HepG2 (cell line): ENCODE measurements around the gene DPYD. TPM values are rescaled to one million over a fixed set of nuclear protein-coding genes. Genes with fewer than 3 reads are reported as not detected.

Experiments
- ATAC-seq: fragments of 200-7000 bp; cut with Tn5 transposase; 3 replicates; pipeline ENCODE4 v1.9.1; 2020; ENCODE audit warnings: mild to moderate bottlenecking, moderate library complexity
- BruUV-seq: library from RNA; stranded (reverse); fragments of 400-500 nt; replicated peaks from 2 replicates; lab custom pipeline; 2021; lab: Mats Ljungman, UMichigan
- CTCF ChIA-PET: fragments of 300-600 bp; formaldehyde crosslinking; extraction: SDS; loops from one replicate; lab custom pipeline; 2021; ENCODE audit warnings: low total read pairs, inconsistent platforms, low intra/inter-chr PET ratio; lab: Yijun Ruan, JAX
- POLR2A ChIA-PET: fragments of 350-600 bp; sonication (Branson Sonifier 250); formaldehyde crosslinking; loops from one replicate; lab custom pipeline; 2020; ENCODE audit warnings: antibody characterized with exemption, inconsistent platforms; lab: Yijun Ruan, JAX
- DNase-seq: peaks from one replicate; pipeline ENCODE4 v3.0.0-alpha.2; 2015; ENCODE audit warnings: low spot score
- FAIRE-seq: peaks from 3 replicates; lab custom pipeline; 2011; peaks lifted over from hg19 to GRCh38; lab: Jason Lieb, UNC
- H2AFZ ChIP-seq: one replicate; pipeline ENCODE4 v1.6.1; 2011; ENCODE audit warnings: low read length, inconsistent platforms
- H3K27ac ChIP-seq: fragments of 300-600 bp; 3 replicates; pipeline ENCODE4 v1.8.0; 2011; ENCODE audit warnings: mixed run types, mild to moderate bottlenecking, mixed read lengths, low read length, inconsistent platforms; ENCODE audit not compliant: insufficient read depth; ENCODE audit errors: extremely low read length
- H3K27me3 ChIP-seq, 2 experiments: fragments of 200-600 bp in 1 of 2; 2 replicates in 1 of 2; 3 replicates in 1 of 2; pipeline versions ENCODE4 v1.6.0 to v1.8.0; 2011; ENCODE audit warnings: low read length in 2 of 2, mild to moderate bottlenecking in 2 of 2, moderate library complexity in 2 of 2, inconsistent platforms in 1 of 2; ENCODE audit not compliant: insufficient read depth in 2 of 2, control insufficient read depth in 1 of 2
- H3K36me3 ChIP-seq, 2 experiments: fragments of 200-600 bp in 1 of 2; replicated peaks in 1 of 2; 2 replicates in 1 of 2; 3 replicates in 1 of 2; pipeline versions ENCODE4 v1.5.1 to v1.8.0; 2011; ENCODE audit warnings: low read length in 2 of 2, inconsistent platforms in 1 of 2; ENCODE audit not compliant: insufficient read depth in 2 of 2, control insufficient read depth in 1 of 2
- H3K4me1 ChIP-seq: 2 replicates; pipeline ENCODE4 v1.5.1; 2012; ENCODE audit warnings: low read length, inconsistent platforms; ENCODE audit not compliant: insufficient read depth
- H3K4me2 ChIP-seq: 2 replicates; pipeline ENCODE4 v1.6.0; 2011; ENCODE audit warnings: low read depth, low read length, inconsistent platforms
- H3K4me3 ChIP-seq, 3 experiments: fragments of 200-600 bp in 1 of 3; sonication (generic), shearing (Covaris generic) in 1 of 3; replicated peaks in 1 of 3; 2 replicates each; pipeline ENCODE4 v1.5.1; 2011 to 2016; ENCODE audit warnings: low read length in 3 of 3, inconsistent platforms in 2 of 3, low read depth in 2 of 3, mild to moderate bottlenecking in 2 of 3, control low read depth in 1 of 3, mixed read lengths in 1 of 3; ENCODE audit not compliant: insufficient read depth in 1 of 3
- H3K79me2 ChIP-seq: one replicate; pipeline ENCODE4 v1.6.1; 2011; ENCODE audit warnings: low read length, inconsistent platforms; ENCODE audit not compliant: insufficient read depth
- H3K9ac ChIP-seq: 2 replicates; pipeline ENCODE4 v1.6.0; 2011; ENCODE audit warnings: mild to moderate bottlenecking, low read depth, low read length, inconsistent platforms; ENCODE audit not compliant: insufficient read depth
- H3K9me3 ChIP-seq: 2 replicates; pipeline ENCODE4 v1.5.1; 2012; ENCODE audit warnings: mild to moderate bottlenecking, low read length
- H4K20me1 ChIP-seq: 2 replicates; pipeline ENCODE4 v1.6.0; 2011; ENCODE audit warnings: inconsistent platforms, mild to moderate bottlenecking, low read length, moderate library complexity; ENCODE audit not compliant: insufficient read depth
- ARNT ChIP-seq: fragments of 450-650 bp; IDR thresholded peaks from 2 replicates; pipeline ENCODE4 v1.6.1; 2017
- BRF2 ChIP-seq: sonication (generic); formaldehyde crosslinking; IDR thresholded peaks from 2 replicates; pipeline ENCODE4 v1.8.1; 2022; ENCODE audit warnings: mild to moderate bottlenecking, missing genetic modification reagents
- FOXO1 ChIP-seq: sonication (generic); formaldehyde crosslinking; IDR thresholded peaks from 2 replicates; pipeline ENCODE4 v1.4.0; 2020; ENCODE audit warnings: missing genetic modification reagents
- HES4 ChIP-seq: sonication (generic); formaldehyde crosslinking; IDR thresholded peaks from 2 replicates; pipeline ENCODE4 v1.9.0; 2021; ENCODE audit warnings: mild to moderate bottlenecking, missing genetic modification reagents, borderline replicate concordance
- HIVEP1 ChIP-seq: sonication (generic); formaldehyde crosslinking; IDR thresholded peaks from 2 replicates; pipeline ENCODE4 v1.4.0; 2020; ENCODE audit warnings: mild to moderate bottlenecking, missing genetic modification reagents
- HOXA7 ChIP-seq: sonication (generic); formaldehyde crosslinking; IDR thresholded peaks from 2 replicates; pipeline ENCODE4 v1.8.1; 2022; ENCODE audit warnings: mild to moderate bottlenecking, missing genetic modification reagents, moderate library complexity
- KLF9 ChIP-seq: IDR thresholded peaks from 2 replicates; pipeline ENCODE4 v1.6.1; 2016; ENCODE audit warnings: low read depth
- ONECUT2 ChIP-seq: sonication (generic); formaldehyde crosslinking; IDR thresholded peaks from 2 replicates; pipeline ENCODE4 v1.4.0; 2020; ENCODE audit warnings: missing genetic modification reagents
- SETDB1 ChIP-seq: sonication (generic); formaldehyde crosslinking; IDR thresholded peaks from 2 replicates; pipeline ENCODE4 v1.5.1; 2020; ENCODE audit warnings: missing genetic modification reagents, mild to moderate bottlenecking, borderline replicate concordance
- SOX5 ChIP-seq: IDR thresholded peaks from 2 replicates; pipeline ENCODE4 v1.6.1; 2016; ENCODE audit warnings: borderline replicate concordance
- TCF7L2 ChIP-seq: IDR thresholded peaks from 2 replicates; pipeline ENCODE4 v1.6.1; 2011; ENCODE audit warnings: mild to moderate bottlenecking, low read depth, low read length, moderate library complexity
- THAP11 ChIP-seq: IDR thresholded peaks from 2 replicates; pipeline ENCODE4 v1.6.1; 2016; ENCODE audit warnings: missing biosample characterization, missing genetic modification reagents
- YEATS2 ChIP-seq: sonication (generic); formaldehyde crosslinking; IDR thresholded peaks from 2 replicates; pipeline ENCODE4 v1.4.0; 2020; ENCODE audit warnings: missing genetic modification reagents, borderline replicate concordance
- ZFX ChIP-seq: sonication (generic); formaldehyde crosslinking; IDR thresholded peaks from 2 replicates; pipeline ENCODE4 v1.4.0; 2020; ENCODE audit warnings: mild to moderate bottlenecking, low read depth, missing genetic modification reagents, moderate library complexity
- ZNF224 ChIP-seq: sonication (generic); formaldehyde crosslinking; IDR thresholded peaks from 2 replicates; pipeline ENCODE4 v1.5.0; 2020; ENCODE audit warnings: mild to moderate bottlenecking, missing genetic modification reagents
- ZNF263 ChIP-seq: sonication (generic); formaldehyde crosslinking; IDR thresholded peaks from 2 replicates; pipeline ENCODE4 v1.4.0; 2020; ENCODE audit warnings: missing genetic modification reagents
- ZNF362 ChIP-seq: sonication (generic); formaldehyde crosslinking; IDR thresholded peaks from 2 replicates; pipeline ENCODE4 v1.4.0; 2020; ENCODE audit warnings: missing genetic modification reagents, mild to moderate bottlenecking, borderline replicate concordance
- ZNF549 ChIP-seq: sonication (generic); formaldehyde crosslinking; IDR thresholded peaks from 2 replicates; pipeline ENCODE4 v1.5.0; 2020; ENCODE audit warnings: missing genetic modification reagents
- WGBS: methylation state at CpG from one replicate; pipeline ENCODE4 v1.1.6; 2017; ENCODE audit warnings: low lambda C conversion rate; 5-methylcytosine and 5-hydroxymethylcytosine counted together
- in situ Hi-C: cut with HindIII; loops from 2 replicates; pipeline ENCODE4 v1.10.0; 2017; ENCODE audit warnings: low pct_unique_long_range_greater_than_20kb; ENCODE audit not compliant: extremely low pct_ligation_motif_present
- intact Hi-C: fragments of 100-400 bp; cut with micrococcal nuclease; formaldehyde crosslinking; loops from one replicate; pipeline ENCODE4 v1.10.0; 2022; ENCODE audit not compliant: unreplicated experiment
- polyA plus RNA-seq, 8 experiments: library from polyadenylated mRNA; depleted of rRNA in 3 of 8; stranded (reverse) in 7 of 8; unstranded in 1 of 8; fragments of >200 nt; fragmentation: Illumina TruSeq in 4 of 8; extraction: Trizol in 4 of 8; gene quantifications; 2 replicates each; pipeline versions ENCODE4 v1.2.1 to v1.2.3, GENCODE V29; 2011 to 2016; ENCODE audit warnings: low read depth in 4 of 8, missing spikeins in 1 of 8, mixed read lengths in 1 of 8; ENCODE audit not compliant: insufficient read depth in 1 of 8
- total RNA-seq, 5 experiments: library from RNA; depleted of rRNA; stranded (reverse); fragments of >200 nt; fragmentation: Illumina TruSeq; extraction: Trizol; gene quantifications; 2 replicates each; pipeline ENCODE4 v1.2.3, GENCODE V29; 2016; ENCODE audit warnings: low read depth in 1 of 5

The DPYD gene
- total and polyA plus RNA-seq, 2 of the 13 experiments (the other 11 are each of a cell fraction or from before 2014, with no cell fraction given), result 1.3 to 3.4 TPM

- H3K27ac ChIP-seq, result no peak overlapping the region
- BruUV-seq, result no TSS peak
- POLR2A ChIA-PET, result no interaction called here
- CTCF ChIA-PET, result no interaction called here
- WGBS, result 0% methylated on average over 1 of the region's 2 CpGs
- in situ Hi-C loops (no loop called here), intact Hi-C loops (no loop called here)
- no peak for FAIRE-seq
- no peaks in the 10 kb centered on the region for H3K79me2 ChIP-seq
- H3K27me3 ChIP-seq, result no peaks in the 10 kb centered on the region
- no peak overlapping the region for H3K9ac ChIP-seq
- H4K20me1 ChIP-seq, result no peaks in the 10 kb centered on the region
- no peak overlapping the region for H2AFZ ChIP-seq
- no peak overlapping the region for H3K4me3 ChIP-seq
- no peak for DNase-seq
- no peaks in the 10 kb centered on the region for H3K36me3 ChIP-seq
- no peaks in the 10 kb centered on the region for H3K4me1 ChIP-seq
- no peak for ATAC-seq
- peaks cover 29% of the 10 kb centered on the region for H3K9me3 ChIP-seq
- no peak overlapping the region for H3K4me2 ChIP-seq
- TF ChIP-seq ZNF549 (CRISPR knock-in tag) (no peak), SETDB1 (CRISPR knock-in tag) (no peak), TCF7L2 (no peak), ZNF263 (CRISPR knock-in tag) (no peak), HES4 (no peak), HIVEP1 (CRISPR knock-in tag) (no peak)
These were observed 851.5 kb downstream of the DPYD start for GRCh38 chr1:97069312-97069711.

GRCh38 chr1:97066860-97067259, 854.0 kb downstream of the DPYD start:
- no peak overlapping the region for H3K4me3 ChIP-seq
- TF ChIP-seq BRF2 (CRISPR knock-in tag), result no peak
- no peak for TF ChIP-seq ONECUT2 (CRISPR knock-in tag)
- no peak for TF ChIP-seq THAP11 (CRISPR knock-in tag)
- TF ChIP-seq YEATS2 (CRISPR knock-in tag), result no peak
- no peak for TF ChIP-seq KLF9 (CRISPR knock-in tag)
- no peak for TF ChIP-seq ZNF224 (CRISPR knock-in tag)
- TF ChIP-seq SOX5 (CRISPR knock-in tag), result no peak
- TF ChIP-seq HOXA7 (CRISPR knock-in tag), result no peak
- no peak for TF ChIP-seq FOXO1 (CRISPR knock-in tag)
- no peak for TF ChIP-seq ARNT
- TF ChIP-seq ZFX (CRISPR knock-in tag), result no peak
- TF ChIP-seq ZNF362 (CRISPR knock-in tag), result no peak
- TF ChIP-seq, all 625 proteins: peak for 0
- Histone ChIP-seq H3K27ac (no peak overlapping the region), H3K36me3 (no peaks in the 10 kb centered on the region), H3K9me3 (peaks cover 48% of the 10 kb centered on the region), H3K79me2 (no peaks in the 10 kb centered on the region), H2AFZ (no peak overlapping the region), H3K4me2 (no peak overlapping the region), H3K27me3 (no peaks in the 10 kb centered on the region), H3K9ac (no peak overlapping the region), H3K4me1 (peaks cover 7% of the 10 kb centered on the region; the same call in 1 of the 2 replicates), H4K20me1 (no peaks in the 10 kb centered on the region)
- no peak for FAIRE-seq
- no TSS peak for BruUV-seq
- in situ Hi-C loops, result no loop called here
- intact Hi-C loops, result no loop called here
- DNase-seq, result no peak
- no peak for ATAC-seq
- ChIA-PET POLR2A (no interaction called here), CTCF (no interaction called here)
